OCI-LY1 (cell line): ENCODE results near the gene DENND5A.

Experiments
- CTCF ChIP-seq: fragments of 200-600 bp; sonication (generic), shearing (Covaris generic); IDR thresholded peaks from 2 replicates; pipeline ENCODE4 v1.5.1; 2017; ENCODE audit warnings: mild to moderate bottlenecking, antibody characterized with exemption, low read length, moderate library complexity, mixed read lengths
- EZH2 ChIP-seq: fragments of 200-600 bp; sonication (generic), shearing (Covaris generic); IDR thresholded peaks from 2 replicates; pipeline ENCODE4 v1.8.0; 2017; ENCODE audit warnings: borderline replicate concordance, mixed run types, mild to moderate bottlenecking, antibody characterized with exemption, low read length, moderate library complexity, mixed read lengths

GRCh38 chr11:9137293-9138132 is 127.6 kb downstream of the DENND5A start:
- TF ChIP-seq CTCF (peak; percentile 97), EZH2 (no peak)
